ENCODE results near the gene DUSP12. TPM values are rescaled to one million over a fixed set of nuclear protein-coding genes. Genes with fewer than 3 reads are reported as not detected.

Gene DUSP12
- total RNA-seq, 2 donors from 2014 or later = 7.5 to 23.8 TPM

- Mint-ChIP-seq H3K27ac (no peak overlapping the region), H3K36me3 (peaks cover 4 to 14% of the 10 kb centered on the region in 2 donors), H3K9me3 (no peaks in the 10 kb centered on the region)
- peak; percentile 68 to 71 for ATAC-seq
- DNase-seq (ENCODE audit: low spot score in 2 of 2) = no peak
These were observed 33.3 kb downstream of the DUSP12 start for GRCh38 chr1:161782886-161783285.

- peak overlapping the region in 1 of 2 donors; percentile 1 for H3K27ac Mint-ChIP-seq
- DNase-seq (ENCODE audit: low spot score in 2 of 2) (no peak), ATAC-seq (no peak)
- peaks cover 4 to 14% of the 10 kb centered on the region in 2 donors for H3K36me3 Mint-ChIP-seq
- H3K9me3 Mint-ChIP-seq = no peaks in the 10 kb centered on the region
These were observed 35.4 kb downstream of the DUSP12 start for GRCh38 chr1:161784968-161785367.

GRCh38 chr1:161787355-161787754 is 37.8 kb downstream of the DUSP12 start:
- no peaks in the 10 kb centered on the region for H3K9me3 Mint-ChIP-seq
- DNase-seq (ENCODE audit: low spot score in 2 of 2) = no peak
- no peak for ATAC-seq
- peaks cover 4 to 14% of the 10 kb centered on the region in 2 donors for H3K36me3 Mint-ChIP-seq
- H3K27ac Mint-ChIP-seq = no peak overlapping the region

GRCh38 chr1:161790587-161791317 is 41.2 kb downstream of the DUSP12 start:
- DNase-seq (ENCODE audit: low spot score in 2 of 2) (no peak), ATAC-seq (no peak)
- Mint-ChIP-seq H3K27ac (no peak overlapping the region), H3K36me3 (peaks cover 10 to 13% of the 10 kb centered on the region in 2 donors), H3K9me3 (no peaks in the 10 kb centered on the region)

GRCh38 chr1:161791904-161792655 is 42.5 kb downstream of the DUSP12 start:
- Mint-ChIP-seq H3K9me3 (no peaks in the 10 kb centered on the region), H3K36me3 (peaks cover 10 to 15% of the 10 kb centered on the region in 2 donors), H3K27ac (no peak overlapping the region)
- DNase-seq (ENCODE audit: low spot score in 2 of 2) (no peak), ATAC-seq (no peak)

GRCh38 chr1:161792740-161793139 is 43.2 kb downstream of the DUSP12 start:
- no peak for DNase-seq (ENCODE audit: low spot score in 2 of 2)
- H3K9me3 Mint-ChIP-seq = no peaks in the 10 kb centered on the region
- ATAC-seq = peak; percentile 100
- peak overlapping the region in 1 of 2 donors; percentile 51 for H3K27ac Mint-ChIP-seq
- H3K36me3 Mint-ChIP-seq = peaks cover 10 to 21% of the 10 kb centered on the region in 2 donors

- Mint-ChIP-seq H3K36me3 (peaks cover 8 to 20% of the 10 kb centered on the region in 2 donors), H3K9me3 (no peaks in the 10 kb centered on the region), H3K27ac (no peak overlapping the region)
- ATAC-seq = no peak
- no peak for DNase-seq (ENCODE audit: low spot score in 2 of 2)
These were observed 50.2 kb downstream of the DUSP12 start for GRCh38 chr1:161799792-161800191.

- no peak for ATAC-seq
- DNase-seq (ENCODE audit: low spot score in 2 of 2) = no peak
- Mint-ChIP-seq H3K27ac (no peak overlapping the region), H3K36me3 (peaks cover 18 to 19% of the 10 kb centered on the region in 2 donors), H3K9me3 (no peaks in the 10 kb centered on the region)
These were observed 52.4 kb downstream of the DUSP12 start for GRCh38 chr1:161801955-161802354.

GRCh38 chr1:161803181-161803580 is 53.6 kb downstream of the DUSP12 start:
- Mint-ChIP-seq H3K36me3 (peaks cover 9 to 18% of the 10 kb centered on the region in 2 donors), H3K27ac (no peak overlapping the region), H3K9me3 (no peaks in the 10 kb centered on the region)
- no peak for ATAC-seq
- no peak for DNase-seq (ENCODE audit: low spot score in 2 of 2)

GRCh38 chr1:161805399-161806197 is 56.0 kb downstream of the DUSP12 start:
- Mint-ChIP-seq H3K36me3 (peaks cover 33 to 34% of the 10 kb centered on the region in 2 donors), H3K27ac (peak overlapping the region; percentile 5 to 15)

More at GRCh38 chr1:161805399-161806197, 56.0 kb downstream of the DUSP12 start:
- no peak for DNase-seq (ENCODE audit: low spot score in 2 of 2)
- peak in 1 of 2 donors; percentile 16 for ATAC-seq
- peaks cover 0 to 9% of the 10 kb centered on the region in 2 donors for H3K9me3 Mint-ChIP-seq

Other genes with a start within 250 kb of the DUSP12 start
- under 1 TPM in 1 of 2 donors, not detected in 1; 0.49 TPM for gene FCGR2A, start 244.3 kb upstream of the DUSP12 start, total RNA-seq
- under 1 TPM; 0.31 to 0.61 TPM for gene HSPA6, start 225.2 kb upstream of the DUSP12 start, total RNA-seq
- gene FCGR3A, start 200.0 kb upstream of the DUSP12 start, total RNA-seq = under 1 TPM; 0.16 to 0.59 TPM
- not detected for gene FCGR3B, start 118.6 kb upstream of the DUSP12 start, total RNA-seq
- under 1 TPM in 1 of 2 donors, not detected in 1; 0.21 TPM for gene FCGR2B, start 86.6 kb upstream of the DUSP12 start, total RNA-seq
- not detected for gene FCRLA, start 42.6 kb upstream of the DUSP12 start, total RNA-seq
- gene FCRLB, start 28.2 kb upstream of the DUSP12 start, total RNA-seq = not detected
- 10 to 100 TPM; 21.3 to 24.9 TPM for gene ATF6, start 16.5 kb downstream of the DUSP12 start, total RNA-seq